VCaP (cell line): ENCODE measurements around the gene FAM149B1.

Experiments used
- H3K27ac ChIP-seq: fragments of 450-650 bp; 2 replicates; pipeline ENCODE4 v1.5.1; 2017
- TF ChIP-seq, protein P1 (sequence below): fragments of 450-650 bp; conservative IDR thresholded peaks from 2 replicates; pipeline ENCODE4 v1.5.1; 2017; ENCODE audit warnings: mild to moderate bottlenecking, moderate library complexity

Gene FAM149B1

DNA sequence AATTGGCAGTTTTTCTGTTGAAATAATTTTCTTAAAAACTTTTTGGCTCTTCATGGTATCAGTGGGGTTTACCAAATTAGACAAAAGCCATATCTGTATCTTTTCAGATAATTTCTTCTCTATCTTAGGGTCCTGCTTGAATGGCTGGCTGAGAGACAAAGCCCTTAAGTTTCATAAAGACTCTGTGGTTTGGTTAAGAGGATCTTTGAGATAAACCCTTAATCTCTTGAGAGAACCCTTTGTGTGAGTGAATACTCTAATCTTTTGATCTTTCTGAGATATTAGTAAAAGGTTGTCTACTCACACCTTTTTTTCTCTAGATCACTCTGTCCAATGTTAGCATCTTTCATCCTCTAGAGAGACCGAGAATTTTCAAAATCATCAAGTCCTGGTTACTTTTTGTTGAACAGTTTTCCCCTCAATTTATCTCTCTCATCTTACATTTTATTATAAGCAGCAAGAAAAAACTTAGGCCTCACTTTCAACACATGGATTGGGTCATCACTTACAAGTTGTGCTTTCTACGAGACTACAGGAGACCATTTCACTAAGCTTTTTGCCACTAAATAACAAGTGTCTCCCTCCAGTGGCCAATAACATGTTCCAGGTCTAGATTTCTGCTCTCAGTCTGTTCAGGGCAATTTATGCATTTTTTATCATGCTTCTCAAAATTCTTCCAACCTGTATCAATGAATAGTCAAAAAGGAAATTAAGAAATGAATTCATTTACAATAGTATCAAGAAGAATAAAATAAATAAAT, 50.7 kb downstream of the FAM149B1 start:
- TF ChIP-seq, protein P1, sequence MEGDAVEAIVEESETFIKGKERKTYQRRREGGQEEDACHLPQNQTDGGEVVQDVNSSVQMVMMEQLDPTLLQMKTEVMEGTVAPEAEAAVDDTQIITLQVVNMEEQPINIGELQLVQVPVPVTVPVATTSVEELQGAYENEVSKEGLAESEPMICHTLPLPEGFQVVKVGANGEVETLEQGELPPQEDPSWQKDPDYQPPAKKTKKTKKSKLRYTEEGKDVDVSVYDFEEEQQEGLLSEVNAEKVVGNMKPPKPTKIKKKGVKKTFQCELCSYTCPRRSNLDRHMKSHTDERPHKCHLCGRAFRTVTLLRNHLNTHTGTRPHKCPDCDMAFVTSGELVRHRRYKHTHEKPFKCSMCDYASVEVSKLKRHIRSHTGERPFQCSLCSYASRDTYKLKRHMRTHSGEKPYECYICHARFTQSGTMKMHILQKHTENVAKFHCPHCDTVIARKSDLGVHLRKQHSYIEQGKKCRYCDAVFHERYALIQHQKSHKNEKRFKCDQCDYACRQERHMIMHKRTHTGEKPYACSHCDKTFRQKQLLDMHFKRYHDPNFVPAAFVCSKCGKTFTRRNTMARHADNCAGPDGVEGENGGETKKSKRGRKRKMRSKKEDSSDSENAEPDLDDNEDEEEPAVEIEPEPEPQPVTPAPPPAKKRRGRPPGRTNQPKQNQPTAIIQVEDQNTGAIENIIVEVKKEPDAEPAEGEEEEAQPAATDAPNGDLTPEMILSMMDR: peak; percentile 70
- H3K27ac ChIP-seq: no peak overlapping the region

DNA sequence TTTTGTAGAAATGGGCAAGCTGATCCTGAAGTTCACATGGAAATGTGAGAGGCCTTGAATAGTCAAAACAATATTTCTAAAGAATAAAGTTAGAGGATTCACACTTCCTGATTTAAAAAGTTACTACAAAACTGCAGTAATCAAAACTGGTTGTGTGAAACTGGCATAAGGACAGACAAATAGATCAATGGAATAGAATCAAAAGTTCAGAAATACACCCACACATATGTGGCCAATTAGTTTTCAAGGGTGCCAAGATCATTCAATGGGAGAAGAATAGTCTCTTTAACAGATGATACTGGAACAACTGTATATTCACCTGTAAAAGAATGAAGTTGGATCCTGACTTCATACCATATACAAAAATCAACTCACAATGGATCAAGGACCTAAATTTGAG, 51.5 kb downstream of the FAM149B1 start:
- TF ChIP-seq, protein P1: no peak
- H3K27ac ChIP-seq: no peak overlapping the region

DNA sequence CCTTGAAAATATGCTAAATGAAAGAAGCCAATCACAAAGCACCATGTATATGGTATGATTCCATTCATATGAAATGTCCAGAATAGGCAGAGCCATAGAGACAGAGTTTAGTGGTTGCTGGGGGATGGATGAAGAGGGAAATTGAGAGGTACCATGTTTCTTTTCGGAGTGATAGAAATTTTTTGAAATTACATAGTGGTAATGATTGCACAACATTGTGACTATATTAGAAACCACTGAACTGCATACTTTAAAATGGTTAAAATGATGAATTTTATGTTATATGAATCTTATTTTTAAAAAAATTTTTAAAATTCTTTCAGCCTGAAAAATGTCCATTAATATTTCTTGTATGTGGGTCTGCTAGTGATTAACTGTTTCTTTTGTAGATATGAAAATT, 53.1 kb downstream of the FAM149B1 start:
- TF ChIP-seq, protein P1: no peak
- no peak overlapping the region for H3K27ac ChIP-seq

DNA sequence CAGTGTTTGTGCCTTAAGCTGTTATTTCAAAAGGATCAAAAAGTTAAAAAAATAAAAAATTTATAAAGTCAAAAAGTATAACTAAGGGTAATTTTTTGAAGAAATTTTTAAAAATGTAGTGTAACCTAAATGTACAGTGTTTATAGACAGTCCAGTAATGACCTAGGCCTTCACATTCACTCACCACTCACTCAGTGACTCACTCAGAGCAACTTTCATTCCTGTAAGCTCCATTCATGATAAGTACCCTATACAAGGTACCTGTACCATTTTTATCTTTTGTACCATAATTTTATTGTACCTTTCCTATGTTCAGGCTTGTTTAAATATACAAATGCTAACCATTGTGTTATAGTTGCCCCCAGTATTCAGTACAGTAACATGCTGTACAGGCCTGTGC, 57.6 kb downstream of the FAM149B1 start:
- H3K27ac ChIP-seq: no peak overlapping the region
- TF ChIP-seq, protein P1: no peak

DNA sequence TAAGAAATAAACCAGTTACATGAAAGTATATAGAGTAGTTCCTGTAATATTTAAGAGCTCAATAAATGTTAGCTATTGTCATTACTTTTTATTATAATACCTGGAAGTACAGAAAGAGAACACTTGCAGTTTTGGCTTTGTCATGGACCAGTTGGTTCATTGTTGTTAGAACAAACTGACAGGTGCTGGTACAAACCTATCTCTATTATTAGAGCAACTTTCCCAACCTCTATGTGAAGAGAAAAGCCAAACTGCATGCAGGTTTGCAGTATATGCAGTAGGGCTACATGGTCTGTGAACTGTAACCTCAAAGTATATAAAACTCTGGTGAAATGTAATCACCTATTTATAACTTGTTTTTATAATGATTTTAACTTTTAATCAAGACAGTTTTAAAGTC, 58.7 kb downstream of the FAM149B1 start:
- no peak overlapping the region for H3K27ac ChIP-seq
- TF ChIP-seq, protein P1: no peak

DNA sequence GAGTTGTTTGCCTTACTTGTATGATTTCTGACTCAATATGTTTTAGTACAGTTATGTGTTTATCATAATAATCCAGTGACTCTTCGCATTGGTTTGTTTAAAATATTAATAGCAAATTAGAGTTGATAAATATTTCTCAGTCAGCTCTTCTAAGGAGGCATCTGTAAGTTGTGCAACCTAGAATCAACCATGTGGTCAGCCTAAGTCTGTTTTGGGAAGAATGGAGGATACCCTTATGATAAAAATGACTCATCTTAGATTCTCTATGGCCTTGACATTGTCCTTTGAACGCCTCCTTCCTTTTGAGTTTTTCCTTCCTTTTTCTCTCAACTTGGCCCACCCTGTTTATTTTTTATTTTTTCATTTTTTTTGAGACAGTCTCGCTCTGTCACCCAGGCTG, 60.3 kb downstream of the FAM149B1 start:
- TF ChIP-seq, protein P1: no peak
- no peak overlapping the region for H3K27ac ChIP-seq

DNA sequence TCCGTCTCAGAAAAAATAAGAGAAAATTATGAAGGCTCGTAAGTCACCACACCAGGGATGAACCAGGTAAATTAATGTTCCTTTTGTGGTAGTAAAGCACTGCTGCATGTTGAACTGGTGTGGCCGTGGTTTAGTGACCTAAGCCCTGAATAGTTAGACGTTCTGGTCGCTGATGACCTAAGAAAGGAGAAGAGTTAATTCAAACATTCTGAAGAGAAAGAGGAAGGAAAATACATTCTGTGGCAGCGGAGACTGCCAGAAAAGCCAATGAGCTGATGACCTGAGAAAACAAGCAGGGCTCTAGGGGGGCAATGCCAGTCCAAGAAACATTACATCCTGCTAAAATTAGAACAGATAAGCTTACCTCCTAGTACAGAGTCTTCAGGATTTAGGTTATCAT, 61.6 kb downstream of the FAM149B1 start:
- TF ChIP-seq, protein P1: no peak
- H3K27ac ChIP-seq: no peak overlapping the region
